HAP-1 (cell line): ENCODE results near the gene KLHDC10.
"Not testable (repeated sequence)": the region's sequence is repeated elsewhere in the genome, so short reads cannot be mapped to it uniquely, and the experiment has no call there.

Source experiments
- DNase-seq, 2 experiments: peaks; one replicate each; pipeline ENCODE4 v3.0.0-alpha.2; 2016 to 2020; ENCODE audit warnings: low spot score in 2 of 2
- H3K27me3 ChIP-seq: fragments of 250-450 bp; sonication (Bioruptor Pico); 2 replicates; pipeline ENCODE4 v1.5.1; 2020; ENCODE audit warnings: low read depth, mild to moderate bottlenecking, moderate library complexity
- H3K36me3 ChIP-seq: fragments of 250-450 bp; sonication (Bioruptor Pico); replicated peaks from 2 replicates; pipeline ENCODE4 v1.5.1; 2020; ENCODE audit warnings: mild to moderate bottlenecking
- H3K4me1 ChIP-seq: fragments of 250-450 bp; sonication (Bioruptor Pico); 2 replicates; pipeline ENCODE4 v1.5.1; 2020; ENCODE audit warnings: mild to moderate bottlenecking
- H3K4me3 ChIP-seq: fragments of 250-450 bp; sonication (Bioruptor Pico); 2 replicates; pipeline ENCODE4 v1.5.1; 2020; ENCODE audit warnings: mild to moderate bottlenecking, moderate library complexity
- H3K9me3 ChIP-seq: fragments of 250-450 bp; sonication (Bioruptor Pico); 2 replicates; pipeline ENCODE4 v1.5.1; 2020; ENCODE audit warnings: mild to moderate bottlenecking, moderate library complexity
- in situ Hi-C: fragments of 300-500 bp; cut with MboI; formaldehyde crosslinking; loops from 3 replicates; pipeline ENCODE4 v1.14.3; 2020; ENCODE audit warnings: low sequenced_read_pairs, inconsistent platforms, mixed read lengths

The KLHDC10 gene

DNA sequence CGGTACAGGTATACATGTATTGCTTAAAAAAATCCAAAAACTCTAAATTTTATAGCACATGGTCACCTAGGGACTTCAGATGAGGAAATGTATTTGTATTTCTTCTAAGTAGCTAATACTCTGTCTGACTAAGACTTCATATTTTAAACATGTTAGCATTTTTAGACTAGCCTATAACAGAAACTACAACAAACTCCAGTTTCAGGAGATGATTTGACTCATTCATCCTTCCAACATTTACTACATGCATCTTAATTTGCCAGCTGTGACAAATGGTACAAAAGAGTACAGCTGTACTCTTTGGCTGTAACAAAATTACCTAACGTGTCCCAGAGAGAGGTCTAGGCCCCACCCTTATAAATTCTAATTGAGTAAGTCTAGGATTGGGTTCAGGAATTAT is 112.7 kb downstream of the KLHDC10 start:
- no peaks in the 10 kb centered on the region for H3K9me3 ChIP-seq
- H3K4me1 ChIP-seq, result no peaks in the 10 kb centered on the region
- H3K27me3 ChIP-seq, result no peaks in the 10 kb centered on the region
- in situ Hi-C loops, result no loop called here
- DNase-seq, result no peak
- H3K4me3 ChIP-seq, result no peak overlapping the region
- peaks cover 44% of the 10 kb centered on the region for H3K36me3 ChIP-seq

DNA sequence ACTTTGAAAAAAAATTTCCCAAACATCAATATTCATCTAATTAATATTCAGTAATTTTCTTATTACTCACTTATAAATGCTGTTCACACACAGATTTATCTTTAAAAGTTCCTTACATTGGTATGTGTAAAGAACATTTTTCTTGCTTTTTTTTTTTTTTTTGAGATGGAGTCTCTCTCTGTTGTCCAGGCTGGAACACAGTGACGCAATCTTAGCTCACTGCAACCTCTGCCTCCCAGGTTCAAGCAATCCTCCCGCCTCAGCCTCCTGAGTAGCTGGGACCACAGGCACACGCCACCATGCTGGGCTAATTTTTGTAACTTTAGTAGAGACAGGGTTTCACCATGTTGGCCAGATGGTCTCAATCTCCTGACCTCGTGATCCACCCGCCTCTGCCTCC is 114.0 kb downstream of the KLHDC10 start:
- H3K36me3 ChIP-seq, result peaks cover 49% of the 10 kb centered on the region
- in situ Hi-C loops, H3K4me1 ChIP-seq, H3K27me3 ChIP-seq, H3K9me3 ChIP-seq, H3K4me3 ChIP-seq, DNase-seq: not testable (repeated sequence)
